Umbilical cord (tissue), 2 donors: Measurements from ENCODE around the gene TMEM250. TPM values are rescaled to one million over a fixed set of nuclear protein-coding genes. Genes with fewer than 3 reads are reported as not detected.
"Not testable (repeated sequence)": the region's sequence is repeated elsewhere in the genome, so short reads cannot be mapped to it uniquely, and the experiment has no call there.

Experiments
- DNase-seq: peaks from one replicate; pipeline ENCODE4 v3.0.0-alpha.2; 2015; ENCODE audit warnings: low spot score
- total RNA-seq: library from RNA; depleted of rRNA; stranded (reverse); fragments of >200 nt; gene quantifications from one replicate; pipeline ENCODE4 v1.2.3, GENCODE V29; 2014; ENCODE audit warnings: low replicate concordance; ENCODE audit not compliant: insufficient read depth

Gene TMEM250
- total RNA-seq, 1 donor from 2014 or later: 54.4 TPM

- DNase-seq: no peak
Observed at GRCh38 chr9:136111910-136112309, 6.8 kb downstream of the TMEM250 start.

GRCh38 chr9:136111190-136111589, 7.5 kb downstream of the TMEM250 start:
- no peak for DNase-seq

DNA sequence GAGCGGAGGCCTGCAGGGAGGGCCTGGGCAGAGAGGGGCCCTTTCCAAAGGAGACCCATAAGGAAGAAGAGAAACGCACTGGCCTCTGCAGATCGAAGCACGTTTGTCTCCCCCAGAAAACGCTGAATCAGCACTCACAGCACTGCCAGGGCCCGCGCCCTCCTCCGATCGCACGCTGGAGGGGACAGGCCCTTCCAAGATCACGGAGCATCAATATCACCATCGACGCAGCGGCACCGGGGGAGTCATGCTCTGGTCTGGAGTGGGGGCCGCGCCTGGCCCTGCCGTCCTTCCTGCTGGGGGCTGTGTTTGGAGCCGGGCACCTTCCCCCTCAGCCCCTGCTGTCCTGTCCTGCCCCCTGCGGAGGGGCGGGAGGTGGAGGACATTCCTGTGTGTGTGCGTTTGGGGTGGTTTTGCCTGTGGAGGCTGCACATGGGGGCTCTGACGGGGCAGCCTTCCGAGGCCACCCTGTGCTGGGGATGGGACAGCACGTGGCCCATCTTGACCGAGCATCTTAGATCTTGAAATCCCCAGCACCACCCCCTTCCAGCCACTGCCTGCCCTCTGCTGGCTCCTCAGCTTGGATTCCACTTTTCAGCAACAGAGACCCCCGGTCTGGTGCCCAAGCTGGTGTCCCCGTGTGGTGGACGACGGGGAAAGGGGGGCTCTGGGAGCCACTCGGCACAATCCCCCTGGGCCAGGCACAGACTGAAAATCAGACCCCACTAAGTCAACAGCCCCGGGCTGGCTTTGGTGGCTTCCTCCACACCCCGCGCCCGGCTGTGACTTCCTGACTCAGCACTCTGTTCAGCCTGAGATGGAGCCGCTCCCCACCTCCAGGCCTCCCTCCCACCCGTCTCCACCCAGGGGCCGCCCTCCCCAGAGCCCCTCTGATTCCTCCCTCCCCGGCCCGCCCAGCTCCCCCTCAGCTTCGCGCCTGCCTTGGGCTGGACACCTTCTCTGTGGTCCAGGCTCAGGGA, 8.3 kb downstream of the TMEM250 start:
- peak; percentile 63 for DNase-seq

DNA sequence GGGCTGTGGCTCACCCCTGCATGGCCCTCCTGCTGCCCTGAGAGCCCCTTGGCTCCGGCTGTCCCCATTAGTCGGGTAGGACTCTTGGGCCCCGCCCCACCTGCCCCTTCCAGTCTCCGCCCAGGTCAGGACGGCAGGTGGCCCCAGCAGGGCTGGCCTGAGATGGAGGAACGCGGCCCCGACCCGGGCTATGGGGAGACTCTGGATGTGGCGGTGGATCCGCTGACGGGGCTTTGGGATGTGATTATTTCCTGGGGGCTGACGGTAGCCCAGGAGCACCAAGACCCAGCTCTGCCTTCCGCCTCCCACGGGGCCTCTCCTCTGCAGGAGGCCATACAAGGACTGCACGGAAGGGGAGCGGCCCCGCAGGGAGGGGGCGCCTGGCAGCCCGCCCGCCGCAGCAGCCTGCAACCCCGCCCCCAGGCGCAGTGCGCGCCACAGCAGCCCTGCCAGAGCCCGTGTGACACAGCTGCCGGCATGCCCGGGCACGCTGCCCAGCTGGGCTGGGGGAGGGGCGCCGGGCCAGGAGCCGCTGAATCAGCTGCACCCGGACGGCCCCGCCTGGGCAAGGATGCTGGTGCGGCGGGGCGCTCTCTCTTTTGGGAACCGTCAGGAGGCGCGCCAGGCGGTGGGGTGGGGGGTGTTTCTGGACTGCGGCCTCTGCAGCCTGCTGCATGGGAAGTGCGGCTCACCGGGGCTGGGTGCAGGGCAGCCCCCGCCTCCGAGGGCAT, 9.2 kb downstream of the TMEM250 start:
- DNase-seq: peak; percentile 96

DNA sequence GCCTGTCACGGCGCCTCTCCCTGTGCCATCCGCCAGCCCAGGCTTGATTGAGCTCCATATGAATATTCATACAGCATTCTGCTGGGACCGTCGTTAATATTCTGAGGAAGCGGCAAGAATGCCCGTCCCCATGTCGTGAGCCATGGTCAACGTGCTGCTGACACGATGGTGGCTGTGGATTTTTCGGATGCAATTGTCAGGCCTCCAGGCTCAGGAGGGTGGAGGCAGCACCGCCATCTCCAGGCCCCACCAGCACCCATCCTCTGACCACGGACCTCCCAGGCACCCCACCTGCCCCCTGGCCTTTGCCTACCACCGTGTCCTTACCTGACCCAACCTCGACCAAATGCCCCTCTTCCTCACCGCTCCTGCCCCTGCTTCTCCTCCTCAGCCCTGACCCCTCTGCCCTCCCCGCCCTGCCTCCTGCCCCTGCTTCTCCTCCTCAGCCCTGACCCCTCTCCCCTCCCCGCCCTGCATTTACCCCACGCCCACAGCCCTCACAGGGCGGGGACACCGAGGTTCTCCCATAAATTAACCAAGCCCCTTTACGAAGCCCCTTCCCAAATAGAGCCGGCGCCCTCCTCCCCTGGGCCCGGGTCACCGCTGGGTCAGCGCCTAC, 9.9 kb downstream of the TMEM250 start:
- DNase-seq: no peak

DNA sequence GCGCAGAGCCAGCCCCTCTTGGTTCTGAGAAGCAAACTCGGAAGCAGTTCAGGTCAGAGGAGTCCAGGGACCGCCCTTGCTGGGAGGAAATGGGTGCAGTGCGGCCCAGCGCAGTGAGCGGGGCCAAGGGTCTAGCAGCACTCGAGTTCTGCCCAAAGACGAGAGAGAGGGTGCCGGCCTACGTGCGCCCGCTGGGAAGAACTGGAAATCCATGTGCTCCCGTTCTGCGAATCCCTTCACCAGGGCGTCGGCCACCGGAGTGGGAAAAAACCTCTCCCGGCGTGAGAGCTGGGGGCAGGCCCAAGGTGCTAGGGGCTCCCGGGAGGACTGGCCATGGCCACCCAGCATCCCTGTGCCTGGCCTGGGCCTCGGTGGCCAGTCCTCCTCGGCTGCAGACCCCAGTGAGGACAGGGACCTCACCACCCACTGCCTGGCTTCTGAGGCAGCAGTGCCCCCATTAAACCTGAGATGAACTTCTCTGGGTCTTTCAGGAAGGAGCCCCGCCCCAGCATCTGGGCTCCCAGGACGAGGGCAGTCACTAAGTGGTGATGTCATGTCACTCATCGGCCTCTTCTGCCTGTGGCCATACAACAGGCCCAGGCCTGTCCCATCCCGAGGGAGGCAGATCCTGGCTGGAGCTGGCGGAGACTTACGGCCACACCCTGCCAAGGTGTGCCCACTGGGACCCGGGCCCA, 10.6 kb downstream of the TMEM250 start:
- DNase-seq: no peak

DNA sequence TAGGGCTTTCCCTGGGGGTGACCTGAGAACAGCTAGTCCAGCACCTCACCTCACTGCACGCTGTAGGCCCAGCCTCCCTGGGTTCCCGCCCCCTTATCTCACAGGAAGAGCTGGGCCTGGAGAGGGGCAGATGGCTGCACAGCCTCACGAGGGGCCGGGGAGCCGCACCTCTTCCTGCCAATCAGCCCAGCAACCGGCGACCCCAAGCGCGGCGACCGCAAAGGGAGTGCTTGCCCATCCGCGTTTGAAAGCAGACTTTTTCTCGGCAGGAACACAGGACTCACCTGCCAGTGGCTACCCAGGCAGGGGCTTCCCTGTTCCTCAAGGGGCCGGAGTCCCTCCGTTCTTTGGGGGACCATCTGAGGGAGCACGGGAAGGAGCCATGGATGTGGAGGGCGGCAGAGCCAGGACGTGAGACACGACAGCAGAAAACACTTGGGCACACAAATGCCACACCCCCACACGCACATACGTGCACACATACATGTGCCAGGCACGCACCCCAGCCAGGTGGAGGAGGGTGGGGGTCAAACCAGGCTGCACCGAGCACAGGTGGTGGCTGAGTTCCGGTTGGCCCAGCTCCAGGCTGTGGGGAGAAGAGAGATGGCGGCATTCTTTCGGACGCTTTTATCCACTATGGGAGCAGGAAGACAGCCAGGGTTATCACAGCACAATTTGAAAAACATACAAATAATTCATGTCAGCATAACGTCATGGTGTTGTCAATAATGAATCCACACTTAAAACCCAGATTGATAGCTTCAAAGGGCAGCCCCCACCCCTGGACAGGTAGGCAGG, 11.3 kb downstream of the TMEM250 start:
- DNase-seq: no peak

DNA sequence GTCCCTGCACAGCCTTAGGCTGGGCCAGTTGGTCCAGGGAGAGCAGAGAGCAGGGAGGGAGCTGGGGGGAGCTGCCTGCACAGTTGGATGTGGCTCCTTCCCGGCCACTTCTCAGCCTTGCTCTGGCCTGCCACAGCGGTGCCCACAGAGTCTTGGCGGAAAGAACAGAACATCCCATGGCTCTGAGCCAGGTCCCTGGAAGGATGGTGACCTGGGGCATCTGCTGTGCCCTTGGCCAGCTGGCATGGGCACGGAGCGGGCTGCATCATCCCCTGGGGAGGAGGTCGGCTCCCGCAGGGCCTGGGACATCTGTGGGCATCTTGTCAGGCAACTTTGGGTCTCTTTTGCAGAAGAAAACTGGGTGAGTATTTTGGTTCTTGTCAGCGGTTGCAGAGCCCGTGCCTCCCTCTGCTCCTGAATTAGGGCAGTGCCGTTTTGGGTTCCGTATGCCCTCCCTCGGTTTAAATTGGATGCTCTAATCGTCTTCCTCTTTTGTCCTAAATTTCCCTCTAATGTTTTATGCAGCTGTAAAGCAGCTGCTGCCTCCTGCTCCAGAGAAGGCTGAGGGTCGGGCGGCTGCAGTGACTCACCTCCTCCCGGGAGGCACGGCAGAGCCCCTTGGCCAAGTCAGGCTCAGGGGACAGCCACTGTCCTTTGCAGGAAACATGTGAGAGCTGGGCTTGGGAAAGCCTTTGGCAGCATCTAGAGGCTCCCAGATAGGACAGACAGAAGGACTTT, 13.1 kb downstream of the TMEM250 start:
- DNase-seq: no peak

- DNase-seq: no peak
Observed at GRCh38 chr9:136104916-136105315, 13.8 kb downstream of the TMEM250 start.

- DNase-seq: no peak
Observed at GRCh38 chr9:136104488-136104800, 14.2 kb downstream of the TMEM250 start.

DNA sequence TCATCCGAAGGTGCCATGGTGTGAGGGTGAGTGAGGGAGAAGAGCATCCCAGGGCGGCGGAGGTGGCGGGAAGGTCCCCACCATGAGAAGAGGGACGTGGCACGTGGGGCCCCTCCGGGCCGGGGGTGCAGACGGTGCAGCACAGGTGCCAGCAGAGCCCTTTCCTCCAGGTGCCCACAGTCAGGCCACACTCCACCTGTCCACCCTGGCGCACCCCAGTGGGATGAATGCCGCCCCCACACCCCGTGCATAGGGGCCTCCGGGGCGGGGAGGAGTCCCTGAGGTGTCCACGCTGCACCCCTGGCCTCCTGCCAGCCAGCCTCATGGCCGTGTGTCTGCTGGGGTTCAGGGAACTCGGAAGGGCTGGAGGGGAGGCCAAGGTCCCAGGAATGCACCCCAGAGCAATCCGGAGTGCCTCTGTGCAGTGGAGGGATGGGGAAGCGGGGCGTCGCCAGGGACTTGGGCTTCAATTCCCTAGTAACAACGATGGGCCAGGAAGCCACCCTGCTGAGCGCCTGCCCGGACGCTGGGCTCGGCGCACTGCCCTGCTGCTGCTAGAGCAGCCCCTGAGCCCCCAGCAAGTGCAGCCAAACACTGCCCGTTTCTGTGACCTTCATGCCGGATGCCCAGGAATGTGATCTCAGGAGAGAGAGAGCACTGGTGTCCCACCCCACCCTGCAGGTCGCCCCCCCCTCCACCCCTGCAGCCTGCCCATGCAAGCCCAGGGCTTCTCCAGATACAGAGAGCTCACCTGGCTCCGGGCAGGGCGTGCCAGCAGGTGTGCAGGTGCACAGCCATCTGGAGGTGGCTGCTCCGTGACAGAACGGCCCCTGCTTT, 14.8 kb downstream of the TMEM250 start:
- DNase-seq: no peak

DNA sequence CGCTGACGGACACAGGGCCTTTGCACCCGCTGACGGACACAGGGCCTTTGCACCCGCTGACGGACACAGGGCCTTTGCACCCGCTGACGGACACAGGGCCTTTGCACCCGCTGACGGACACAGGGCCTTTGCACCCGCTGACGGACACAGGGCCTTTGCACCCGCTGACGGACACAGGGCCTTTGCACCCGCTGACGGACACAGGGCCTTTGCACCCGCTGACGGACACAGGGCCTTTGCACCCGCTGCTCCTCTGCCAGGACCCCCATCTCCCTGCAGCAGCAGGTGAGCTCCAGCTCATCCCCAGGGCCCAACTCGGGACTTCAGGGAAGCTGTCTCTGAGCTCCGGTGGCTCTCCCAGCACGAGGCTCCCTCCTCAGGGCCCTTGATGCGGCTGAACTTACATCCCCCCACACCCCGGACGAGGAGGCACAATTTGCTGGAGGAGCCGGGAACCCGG, 17.0 kb downstream of the TMEM250 start:
- DNase-seq: not testable (repeated sequence)

GRCh38 chr9:136100700-136101614, 17.7 kb downstream of the TMEM250 start:
- no peak for DNase-seq

GRCh38 chr9:136099542-136099941, 19.1 kb downstream of the TMEM250 start:
- no peak for DNase-seq

GRCh38 chr9:136098844-136099243, 19.8 kb downstream of the TMEM250 start:
- no peak for DNase-seq

GRCh38 chr9:136098210-136098609, 20.5 kb downstream of the TMEM250 start:
- DNase-seq: no peak

- no peak for DNase-seq
Observed at GRCh38 chr9:136096505-136097001, 22.1 kb downstream of the TMEM250 start.
